Heart left ventricle (tissue), 16 donors: ENCODE measurements around the gene DNAJA4. TPM values are rescaled to one million over a fixed set of nuclear protein-coding genes. Genes with fewer than 3 reads are reported as not detected.
"Not testable (repeated sequence)": the region's sequence is repeated elsewhere in the genome, so short reads cannot be mapped to it uniquely, and the experiment has no call there.

Source experiments
- ATAC-seq, 4 donors: fragments of 200-7000 bp; cut with Tn5 transposase; one replicate each; pipeline ENCODE4 v1.9.1; 2020 to 2022; ENCODE audit warnings: moderate library complexity in 4 of 4, mild to moderate bottlenecking in 3 of 4, moderate number of reproducible peaks in 1 of 4
- DNase-seq, 5 donors: peaks; one replicate each; pipeline ENCODE4 v3.0.0-alpha.2; 2020
- H3K27ac ChIP-seq, 12 donors: fragments of 200-600 bp; sonication (generic) in 4 of 12; one replicate each; pipeline versions ENCODE4 v1.5.0 to v1.8.0; 2016 to 2022; ENCODE audit warnings: mild to moderate bottlenecking in 2 of 12
- H3K27me3 ChIP-seq, 9 donors: fragments of 200-600 bp; sonication (generic) in 2 of 9; one replicate each; pipeline versions ENCODE4 v1.5.1 to v1.8.0; 2016 to 2022; ENCODE audit warnings: mild to moderate bottlenecking in 3 of 9
- H3K36me3 ChIP-seq, 9 donors: fragments of 200-600 bp; sonication (generic) in 2 of 9; one replicate each; pipeline versions ENCODE4 v1.5.0 to v1.8.0; 2018 to 2022; ENCODE audit warnings: mild to moderate bottlenecking in 2 of 9
- H3K4me1 ChIP-seq, 12 donors: fragments of 200-600 bp; sonication (generic) in 4 of 12; one replicate each; pipeline versions ENCODE4 v1.5.0 to v1.8.0; 2016 to 2022; ENCODE audit warnings: mild to moderate bottlenecking in 3 of 12
- H3K4me3 ChIP-seq, 12 donors: fragments of 200-600 bp; sonication (generic) in 4 of 12; one replicate each; pipeline versions ENCODE4 v1.5.0 to v1.8.0; 2017 to 2022; ENCODE audit warnings: mild to moderate bottlenecking in 9 of 12, moderate library complexity in 4 of 12
- H3K9me3 ChIP-seq, 12 donors: fragments of 200-600 bp; sonication (generic) in 4 of 12; one replicate each; pipeline versions ENCODE4 v1.5.0 to v1.8.0; 2016 to 2022; ENCODE audit warnings: mild to moderate bottlenecking in 1 of 12
- POLR2A ChIP-seq, 2 donors: fragments of 450-650 bp; IDR thresholded peaks; one replicate each; pipeline ENCODE4 v1.6.1; 2017; ENCODE audit warnings: antibody characterized with exemption in 2 of 2, mild to moderate bottlenecking in 2 of 2, moderate library complexity in 2 of 2
- WGBS, 4 donors: extraction: QIAGEN DNeasy Blood & Tissue Kit in 2 of 4; methylation state at CpG; one replicate each; pipeline versions ENCODE4 v1.1.5 to v1.1.7; 2013 to 2018; 5-methylcytosine and 5-hydroxymethylcytosine counted together
- intact Hi-C, 10 donors: fragments of 100-400 bp; cut with DNase I; formaldehyde crosslinking; loops; one replicate each; pipeline versions ENCODE4 v1.11.1 to v1.14.2; 2022
- polyA plus RNA-seq, 2 donors: library from polyadenylated mRNA; stranded (reverse); fragments of 200-250 nt; gene quantifications; one replicate each; pipeline ENCODE4 v1.2.3, GENCODE V29; 2013
- total RNA-seq, 9 donors: library from RNA; depleted of rRNA in 2 of 9; stranded (reverse); fragments of >200 nt in 2 of 9; fragmentation: NEBNext Ultra II Directional in 3 of 9; extraction: Animal tissue kit (Norgen Biotek cat#: 25700) in 3 of 9; gene quantifications; one replicate each; pipeline versions ENCODE4 v1.1.0 to v1.2.4, GENCODE V29; 2016 to 2023
- TF ChIP-seq, protein P1 (sequence below), 12 donors: fragments of 200-600 bp; sonication (generic) in 4 of 12; IDR thresholded peaks; one replicate each; pipeline versions ENCODE4 v1.5.0 to v1.8.0; 2018 to 2022; ENCODE audit warnings: antibody characterized with exemption in 12 of 12, mild to moderate bottlenecking in 5 of 12
- donor health status: ischemic (EF 13 %, LVEDD 7.1; RV severe dilation, severe dysfunction).
- donor health status: healthy with polysubstance abuse.
- donor health status: DM: no; HTN: yes; CAD: no.
- donor health status: DM: no; HTN: no; CAD: no.
- donor health status: ischemic (EF 25% LVEDD 6.9; RV normal size, moderate dysfunction).
- donor health status: ischemic (EF 25% LVEDD 5.7; RV mildly dilated, moderate dysfunction).
- donor health status: healthy.
- donor health status: DM: yes; HTN: yes; CAD: no.
- donor health status: ischemic (EF 35%, LVEDD 5.7; RV mildly dilated, moderate dysfunction).
- donor health status: nonischemic (EF 11% LVEDD 7.7; RV severe dilation, severe dysfunction).
- donor health status: DM: yes; HTN: yes; CAD: no.
- donor health status: PGD.
- donor health status: ischemic (EF 29% LVEDD 5.4; RV normal size, mild dysfunction).
- donor health status: nonischemic (EF 23%, LVEDD 6.1; RV moderate dilation, normal function).

DNAJA4 gene
- total and polyA plus RNA-seq, 11 donors: 62.3 to 503 (median 94.6) TPM

DNA sequence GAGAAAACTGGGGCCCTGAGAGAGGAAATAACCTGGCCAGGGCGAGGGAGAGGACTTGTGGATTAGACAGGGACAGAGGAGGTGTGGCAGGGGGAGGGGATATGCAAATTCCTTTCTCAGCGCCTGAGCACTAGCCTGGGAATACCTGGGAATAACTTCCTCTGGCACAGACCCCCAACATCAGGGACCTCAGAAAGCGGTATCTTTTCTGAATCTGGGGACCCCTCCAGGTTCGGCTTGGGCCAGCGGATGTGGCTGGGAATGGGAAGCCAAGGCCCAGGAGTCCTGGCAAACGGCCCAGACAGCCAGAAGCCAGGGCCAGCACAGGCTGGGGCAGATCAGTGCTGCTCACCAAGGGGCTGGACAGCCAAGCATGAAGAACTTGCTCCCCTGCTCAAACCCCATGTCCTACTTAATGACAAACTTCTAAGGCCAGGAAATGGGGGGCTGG is 20.8 kb upstream of the DNAJA4 start:
- peak; percentile 44 to 74 (median 61) for ATAC-seq

DNA sequence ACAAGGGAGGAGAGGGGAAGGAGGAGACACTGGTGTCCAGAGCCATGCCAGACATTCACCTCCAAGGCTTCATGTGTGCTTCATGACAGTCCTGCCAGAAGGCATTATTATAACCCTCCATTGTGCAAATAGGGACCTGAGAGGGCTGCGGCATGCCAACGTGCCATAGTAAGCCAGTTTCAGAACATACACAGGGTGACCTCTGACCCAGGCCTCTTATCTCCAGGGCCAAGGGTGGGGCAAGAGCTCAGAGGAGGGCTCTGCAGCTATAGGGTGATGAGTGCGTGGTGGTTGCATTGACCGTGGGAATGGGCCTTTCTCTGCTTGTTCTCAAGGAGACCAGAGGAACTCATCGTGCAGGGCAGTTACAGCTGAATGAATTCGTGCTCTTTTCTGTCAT is 20.3 kb upstream of the DNAJA4 start:
- TF ChIP-seq, protein P1, sequence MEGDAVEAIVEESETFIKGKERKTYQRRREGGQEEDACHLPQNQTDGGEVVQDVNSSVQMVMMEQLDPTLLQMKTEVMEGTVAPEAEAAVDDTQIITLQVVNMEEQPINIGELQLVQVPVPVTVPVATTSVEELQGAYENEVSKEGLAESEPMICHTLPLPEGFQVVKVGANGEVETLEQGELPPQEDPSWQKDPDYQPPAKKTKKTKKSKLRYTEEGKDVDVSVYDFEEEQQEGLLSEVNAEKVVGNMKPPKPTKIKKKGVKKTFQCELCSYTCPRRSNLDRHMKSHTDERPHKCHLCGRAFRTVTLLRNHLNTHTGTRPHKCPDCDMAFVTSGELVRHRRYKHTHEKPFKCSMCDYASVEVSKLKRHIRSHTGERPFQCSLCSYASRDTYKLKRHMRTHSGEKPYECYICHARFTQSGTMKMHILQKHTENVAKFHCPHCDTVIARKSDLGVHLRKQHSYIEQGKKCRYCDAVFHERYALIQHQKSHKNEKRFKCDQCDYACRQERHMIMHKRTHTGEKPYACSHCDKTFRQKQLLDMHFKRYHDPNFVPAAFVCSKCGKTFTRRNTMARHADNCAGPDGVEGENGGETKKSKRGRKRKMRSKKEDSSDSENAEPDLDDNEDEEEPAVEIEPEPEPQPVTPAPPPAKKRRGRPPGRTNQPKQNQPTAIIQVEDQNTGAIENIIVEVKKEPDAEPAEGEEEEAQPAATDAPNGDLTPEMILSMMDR (IDR thresholded peaks at IDR 0.05): no peak
- TF ChIP-seq POLR2A (IDR thresholded peaks at IDR 0.05): no peak
- ATAC-seq (no peak), DNase-seq (no peak)
- Histone ChIP-seq H3K27ac (no peak overlapping the region), H3K4me3 (no peak overlapping the region), H3K36me3 (no peaks in the 10 kb centered on the region), H3K4me1 (peaks cover 0 to 14% (median 3%) of the 10 kb centered on the region in 12 donors), H3K9me3 (no peaks in the 10 kb centered on the region), H3K27me3 (no peaks in the 10 kb centered on the region)
- WGBS, 4 donors: 81 to 88% (median 88%) methylated on average over 5 to 6 of the region's 6 CpGs
- intact Hi-C loops: loop anchor here (5.0 kb wide), 5 partner anchors 47 to 287 kb away; partner anchors contain the start of gene CIB2 (in 8 of the 10)

More for the DNA sequence above, 20.8 kb upstream of the DNAJA4 start:
- Histone ChIP-seq H3K27me3 (no peaks in the 10 kb centered on the region), H3K27ac (no peak overlapping the region), H3K4me1 (peaks cover 0 to 14% (median 3%) of the 10 kb centered on the region in 12 donors), H3K36me3 (no peaks in the 10 kb centered on the region), H3K4me3 (no peak overlapping the region), H3K9me3 (no peaks in the 10 kb centered on the region)
- 26 to 45% (median 30%) methylated on average over 6 of the region's 6 CpGs for WGBS, 4 donors
- DNase-seq: peak; percentile 59 to 82 (median 66)
- TF ChIP-seq POLR2A (IDR thresholded peaks at IDR 0.05): no peak
- TF ChIP-seq, protein P1 (IDR thresholded peaks at IDR 0.05): no peak
- intact Hi-C loops: loop anchor here (2.0 to 5.0 kb wide), 7 partner anchors 46 to 286 kb away; partner anchors contain the start of genes CIB2 (in 8 of the 10) and SKIC8 (in 1 of the 10)

DNA sequence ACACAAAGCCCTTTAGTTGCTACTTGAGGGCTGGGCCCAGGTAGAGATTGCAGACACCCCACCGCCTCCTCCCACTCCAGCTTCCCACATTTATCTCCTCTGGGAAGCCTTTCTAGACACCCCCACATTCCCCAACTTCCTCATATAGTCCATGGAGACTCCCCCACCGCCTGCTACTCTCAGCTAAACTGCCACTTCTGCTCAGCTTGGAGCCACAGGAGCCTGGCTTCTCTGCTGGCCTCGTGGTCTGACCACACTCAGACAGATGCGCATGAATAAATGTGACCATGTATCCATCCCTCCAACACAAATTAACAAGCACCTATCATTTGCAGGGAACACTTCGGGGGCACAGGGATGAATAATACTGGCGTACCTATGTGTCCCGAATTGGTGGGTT is 19.5 kb upstream of the DNAJA4 start:
- Histone ChIP-seq H3K4me3 (no peak overlapping the region), H3K27ac (no peak overlapping the region), H3K27me3 (no peaks in the 10 kb centered on the region), H3K36me3 (no peaks in the 10 kb centered on the region), H3K9me3 (no peaks in the 10 kb centered on the region), H3K4me1 (peaks cover 0 to 14% (median 3%) of the 10 kb centered on the region in 12 donors)
- TF ChIP-seq, protein P1 (IDR thresholded peaks at IDR 0.05): no peak
- no peak for TF ChIP-seq POLR2A (IDR thresholded peaks at IDR 0.05)
- intact Hi-C loops: loop anchor here (5.0 kb wide), 5 partner anchors 48 to 288 kb away; partner anchors contain the start of gene CIB2 (in 8 of the 10)
- DNase-seq (no peak), ATAC-seq (no peak)
- WGBS, 4 donors: 62 to 79% (median 63%) methylated on average over 7 of the region's 7 CpGs

DNA sequence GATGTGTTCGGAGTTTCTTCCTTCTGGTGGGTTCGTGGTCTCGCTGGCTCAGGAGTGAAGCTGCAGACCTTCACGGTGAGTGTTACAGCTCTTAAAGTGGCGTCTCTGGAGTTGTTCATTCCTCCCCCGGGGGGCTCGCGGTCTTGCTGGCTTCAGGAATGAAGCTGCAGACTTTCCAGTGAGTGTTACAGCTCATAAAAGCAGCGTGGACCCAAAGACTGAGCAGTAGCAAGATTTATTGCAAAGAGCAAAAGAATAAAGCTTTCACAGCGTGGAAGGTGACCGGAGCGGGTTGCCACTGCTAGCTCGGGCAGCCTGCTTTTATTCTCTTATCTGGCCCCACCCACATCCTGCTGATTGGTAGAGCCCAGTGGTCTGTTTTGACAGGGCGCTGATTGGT is 19.0 kb upstream of the DNAJA4 start:
- intact Hi-C loops: not testable (repeated sequence)

DNA sequence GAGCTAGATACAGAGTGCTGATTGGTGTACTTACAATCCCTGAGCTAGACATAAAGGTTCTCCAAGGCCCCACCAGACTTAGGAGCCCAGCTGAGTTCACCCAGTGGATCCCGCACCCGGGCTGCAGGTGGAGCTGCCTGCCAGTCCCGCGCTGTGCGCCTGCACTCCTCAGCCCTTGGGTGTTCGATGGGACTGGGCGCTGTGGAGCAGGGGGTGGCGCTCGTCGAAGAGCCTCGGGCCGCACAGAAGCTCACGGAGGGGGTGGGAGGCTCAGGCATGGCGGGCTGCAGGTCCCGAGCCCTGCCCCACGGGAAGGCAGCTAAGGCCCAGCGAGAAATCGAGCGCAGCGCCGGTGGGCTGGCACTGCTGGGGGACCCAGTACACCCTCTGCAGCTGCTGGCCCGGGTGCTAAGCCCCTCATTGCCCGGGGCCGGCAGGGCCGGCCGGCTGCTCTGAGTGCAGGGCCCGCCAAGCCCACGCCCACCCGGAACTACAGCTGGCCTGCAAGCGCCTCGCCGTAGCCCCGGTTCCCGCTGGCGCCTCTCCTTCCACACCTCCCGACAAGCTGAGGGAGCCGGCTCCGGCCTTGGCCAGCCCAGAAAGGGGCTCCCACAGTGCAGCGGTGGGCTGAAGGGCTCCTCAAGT is 18.3 kb upstream of the DNAJA4 start:
- H3K36me3 ChIP-seq, H3K27ac ChIP-seq, H3K27me3 ChIP-seq, intact Hi-C loops, DNase-seq, ATAC-seq, H3K9me3 ChIP-seq, H3K4me3 ChIP-seq: not testable (repeated sequence)
- 96 to 98% (median 97%) methylated on average over 22 to 39 of the region's 39 CpGs for WGBS, 4 donors
- H3K4me1 ChIP-seq: peaks cover 0 to 11% (median 3%) of the 10 kb centered on the region in 12 donors

More for the DNA sequence above, 19.0 kb upstream of the DNAJA4 start:
- peaks cover 0 to 14% (median 3%) of the 10 kb centered on the region in 12 donors for H3K4me1 ChIP-seq
- H3K36me3 ChIP-seq, H3K4me3 ChIP-seq, H3K27me3 ChIP-seq, ATAC-seq, H3K27ac ChIP-seq, DNase-seq, H3K9me3 ChIP-seq: not testable (repeated sequence)
- WGBS, 4 donors: 83 to 88% (median 85%) methylated on average over 14 of the region's 14 CpGs
